B cell (primary cell): ENCODE results near the gene OR10AD1. TPM values are rescaled to one million over a fixed set of nuclear protein-coding genes. Genes with fewer than 3 reads are reported as not detected.

Experiments
- ATAC-seq: fragments of 200-7000 bp; cut with Tn5 transposase; one replicate; pipeline ENCODE4 v1.10.0; 2021; ENCODE audit warnings: low read depth, mild to moderate bottlenecking, moderate number of reproducible peaks, moderate library complexity
- CTCF ChIA-PET: fragments of 350-600 bp; sonication (Branson Sonifier 250); formaldehyde crosslinking; loops from one replicate; lab custom pipeline; 2021; ENCODE audit warnings: antibody characterized with exemption, inconsistent platforms; lab: Charles Lee
- POLR2A ChIA-PET: fragments of 350-600 bp; sonication (Branson Sonifier 250); formaldehyde crosslinking; loops from one replicate; lab custom pipeline; 2021; ENCODE audit warnings: antibody characterized with exemption; lab: Charles Lee
- DNase-seq: peaks from one replicate; pipeline ENCODE4 v3.0.0; 2013
- H2AFZ ChIP-seq: 2 replicates; pipeline ENCODE4 v1.6.1; 2012; ENCODE audit warnings: mild to moderate bottlenecking, low read depth, low read length; ENCODE audit not compliant: insufficient read depth, poor library complexity, severe bottlenecking
- H3K27ac ChIP-seq, 2 donors: 1 replicate in 1 of 2; 2 replicates in 1 of 2; pipeline ENCODE4 v1.5.1; 2012 to 2013; ENCODE audit warnings: low read length in 2 of 2, mild to moderate bottlenecking in 2 of 2, moderate library complexity in 1 of 2
- H3K27me3 ChIP-seq, 4 experiments: fragments of 200-600 bp in 1 of 4; sonication (generic) in 1 of 4; replicated peaks in 1 of 4; 1 replicate in 2 of 4; 2 replicates in 2 of 4; pipeline versions ENCODE4 v1.6.1 to v1.7.0; 2013 to 2016; ENCODE audit warnings: low read length in 3 of 4, mild to moderate bottlenecking in 2 of 4, mixed read lengths in 1 of 4, moderate library complexity in 1 of 4; ENCODE audit not compliant: insufficient read depth in 4 of 4, control insufficient read depth in 3 of 4; ENCODE audit errors: control extremely low read depth in 1 of 4
- H3K36me3 ChIP-seq, 2 experiments: replicated peaks in 1 of 2; 1 replicate in 1 of 2; 2 replicates in 1 of 2; pipeline versions ENCODE4 v1.6.1 to v1.7.1; 2013; ENCODE audit warnings: low read length in 1 of 2; ENCODE audit not compliant: insufficient read depth in 2 of 2, control insufficient read depth in 1 of 2; ENCODE audit errors: control extremely low read depth in 1 of 2, extremely low read depth in 1 of 2
- H3K4me1 ChIP-seq, 2 donors: fragments of 200-600 bp in 1 of 2; sonication (generic) in 1 of 2; 1 replicate in 1 of 2; 2 replicates in 1 of 2; pipeline versions ENCODE4 v1.5.1 to v1.6.1; 2013 to 2017; ENCODE audit warnings: low read length in 2 of 2; ENCODE audit not compliant: control insufficient read depth in 2 of 2, insufficient read depth in 2 of 2
- H3K4me2 ChIP-seq: replicated peaks from 2 replicates; pipeline ENCODE3; 2012; ENCODE audit warnings: mild to moderate bottlenecking, low read depth, low read length; ENCODE audit not compliant: poor library complexity, severe bottlenecking
- H3K4me3 ChIP-seq, 5 experiments: fragments of 200-600 bp in 1 of 5; sonication (generic) in 1 of 5; 1 replicate in 3 of 5; 2 replicates in 2 of 5; pipeline versions ENCODE4 v1.5.1 to v1.7.0; 2011 to 2016; ENCODE audit warnings: low read length in 4 of 5, mild to moderate bottlenecking in 4 of 5, low read depth in 2 of 5, control low read depth in 1 of 5, moderate library complexity in 1 of 5; ENCODE audit not compliant: insufficient read depth in 1 of 5; ENCODE audit errors: control extremely low read depth in 1 of 5, extremely low read depth in 1 of 5
- H3K79me2 ChIP-seq: fragments of 200-600 bp; sonication (generic); one replicate; pipeline ENCODE4 v1.6.0; 2016; ENCODE audit warnings: low read length; ENCODE audit not compliant: control insufficient read depth, insufficient read depth
- H3K9ac ChIP-seq: fragments of 200-600 bp; sonication (generic); 2 replicates; pipeline ENCODE4 v1.6.1; 2017; ENCODE audit warnings: mild to moderate bottlenecking, low read length, moderate library complexity
- H3K9me3 ChIP-seq, 3 donors: one replicate each; pipeline versions ENCODE4 v1.6.1 to v1.7.1; 2013; ENCODE audit warnings: low read length in 2 of 3; ENCODE audit not compliant: control insufficient read depth in 2 of 3, insufficient read depth in 1 of 3; ENCODE audit errors: control extremely low read depth in 1 of 3
- H4K20me1 ChIP-seq: 2 replicates; pipeline ENCODE4 v1.6.0; 2012; ENCODE audit warnings: mild to moderate bottlenecking, low read length; ENCODE audit not compliant: insufficient read depth, control insufficient read depth, poor library complexity, severe bottlenecking
- H3K27ac Mint-ChIP-seq: one replicate; pipeline ENCODE4 v1.8.0; 2021; ENCODE audit warnings: mixed read lengths
- H3K27me3 Mint-ChIP-seq: one replicate; pipeline ENCODE4 v1.8.0; 2021; ENCODE audit warnings: mixed read lengths
- H3K4me1 Mint-ChIP-seq: one replicate; pipeline ENCODE4 v1.8.0; 2021; ENCODE audit warnings: mixed read lengths
- H3K4me3 Mint-ChIP-seq: one replicate; pipeline ENCODE4 v1.8.0; 2021; ENCODE audit warnings: mixed read lengths
- H3K9me3 Mint-ChIP-seq: one replicate; pipeline ENCODE4 v1.8.0; 2022; ENCODE audit warnings: mixed read lengths; ENCODE audit not compliant: insufficient read depth
- CTCF ChIP-seq: fragments of 200-600 bp; IDR thresholded peaks from one replicate; pipeline ENCODE4 v1.8.0; 2022; ENCODE audit warnings: antibody characterized with exemption, mild to moderate bottlenecking
- EZH2 ChIP-seq: IDR thresholded peaks from 2 replicates; pipeline ENCODE4 v1.6.1; 2012; ENCODE audit warnings: borderline replicate concordance, low read depth, mild to moderate bottlenecking, moderate library complexity, low read length; ENCODE audit not compliant: insufficient read depth, poor library complexity, severe bottlenecking
- WGBS: methylation state at CpG from one replicate; pipeline ENCODE4 v1.1.5; 2013; ENCODE audit warnings: missing lambda C conversion rate; ENCODE audit not compliant: insufficient coverage; 5-methylcytosine and 5-hydroxymethylcytosine counted together
- intact Hi-C: fragments of 100-400 bp; cut with micrococcal nuclease; formaldehyde crosslinking; loops from one replicate; pipeline ENCODE4 v1.10.0; 2022
- polyA plus RNA-seq: library from polyadenylated mRNA; depleted of rRNA; stranded (reverse); fragments of >200 nt; gene quantifications from 2 replicates; pipeline ENCODE4 v1.2.3, GENCODE V29; 2012
- total RNA-seq, 2 donors: library from RNA; stranded (reverse); fragments of 120-200 nt in 1 of 2; gene quantifications; 1 replicate in 1 of 2; 2 replicates in 1 of 2; pipeline versions ENCODE4 v1.2.3 to v1.2.4, GENCODE V29; 2013 to 2022

The OR10AD1 gene
- total and polyA plus RNA-seq, 2 donors (not counting 1 experiment from before 2014, with no cell fraction given): not detected

GRCh38 chr12:48198985-48199384 lies 4.1 kb downstream of the OR10AD1 start:
- no peak for ATAC-seq
- H3K27me3 ChIP-seq: peaks cover 0 to 7% (median 0%) of the 10 kb centered on the region in 4 experiments
- H3K4me1 Mint-ChIP-seq: peaks cover 23% of the 10 kb centered on the region
- H3K36me3 ChIP-seq: no peaks in the 10 kb centered on the region
- H3K27me3 Mint-ChIP-seq: peaks cover 14% of the 10 kb centered on the region
- peak overlapping the region; percentile 97 for H2AFZ ChIP-seq
- peak overlapping the region; percentile 97 to 98 for H3K27ac ChIP-seq
- no peaks in the 10 kb centered on the region for H4K20me1 ChIP-seq
- POLR2A ChIA-PET: interaction anchor here (0.7 to 1.5 kb wide), 3 partner anchors 16 to 93 kb away, joined by 3 to 6 read pairs (median 4); partner anchors contain the start of genes ASB8 and SENP1
- peaks cover 3% of the 10 kb centered on the region for H3K9me3 Mint-ChIP-seq
- H3K4me1 ChIP-seq: peaks cover 18 to 20% of the 10 kb centered on the region in 2 donors
- DNase-seq: no peak
- CTCF ChIA-PET: interaction anchor here (1.4 to 4.5 kb wide), 6 partner anchors 11 to 419 kb away, joined by 4 to 35 read pairs (median 6); partner anchors contain the start of genes ASB8 and CCDC184
- TF ChIP-seq CTCF: no peak
- no peak for TF ChIP-seq EZH2
- intact Hi-C loops: loop anchor here (1.0 to 2.0 kb wide), 5 partner anchors 10 to 151 kb away; partner anchors contain the start of genes ASB8, CCDC184 and ZNF641
- peaks cover 0 to 3% (median 0%) of the 10 kb centered on the region in 3 donors for H3K9me3 ChIP-seq
- H3K4me3 ChIP-seq: peak overlapping the region; percentile 76 to 100 (median 96)
- 65% methylated on average over 4 of the region's 10 CpGs for WGBS
- H3K4me3 Mint-ChIP-seq: peak overlapping the region; percentile 87
- H3K27ac Mint-ChIP-seq: peak overlapping the region; percentile 99
- H3K4me2 ChIP-seq: peak overlapping the region; percentile 84
- peaks cover 18% of the 10 kb centered on the region for H3K79me2 ChIP-seq
- peak overlapping the region; percentile 100 for H3K9ac ChIP-seq

- Mint-ChIP-seq H3K27ac (peak overlapping the region; percentile 99), H3K27me3 (peaks cover 17% of the 10 kb centered on the region), H3K4me3 (peak overlapping the region; percentile 87), H3K4me1 (peaks cover 23% of the 10 kb centered on the region), H3K9me3 (peaks cover 2% of the 10 kb centered on the region)
- no peak for DNase-seq
- H3K27me3 ChIP-seq: peaks cover 0 to 10% (median 0%) of the 10 kb centered on the region in 4 experiments
- POLR2A ChIA-PET: interaction anchor here (0.7 to 1.5 kb wide), 3 partner anchors 16 to 93 kb away, joined by 3 to 6 read pairs (median 4); partner anchors contain the start of genes ASB8 and SENP1
- H3K9ac ChIP-seq: peak overlapping the region; percentile 100
- H3K4me1 ChIP-seq: peaks cover 18 to 20% of the 10 kb centered on the region in 2 donors
- H3K9me3 ChIP-seq: no peaks in the 10 kb centered on the region
- peak overlapping the region; percentile 97 for H2AFZ ChIP-seq
- no peaks in the 10 kb centered on the region for H3K36me3 ChIP-seq
- peak overlapping the region; percentile 76 to 100 (median 96) for H3K4me3 ChIP-seq
- H3K79me2 ChIP-seq: peaks cover 18% of the 10 kb centered on the region
- CTCF ChIA-PET: interaction anchor here (0.5 to 4.5 kb wide), 8 partner anchors 9 to 115 kb away, joined by 5 to 35 read pairs (median 7); partner anchors contain the start of genes ASB8 and CCDC184
- no peaks in the 10 kb centered on the region for H4K20me1 ChIP-seq
- intact Hi-C loops: loop anchor here (1.0 to 2.0 kb wide), 5 partner anchors 9 to 152 kb away; partner anchors contain the start of genes ASB8, CCDC184 and ZNF641
- TF ChIP-seq CTCF (no peak), EZH2 (no peak)
- 8% methylated on average over 26 of the region's 26 CpGs for WGBS
- ATAC-seq: peak; percentile 5
- peak overlapping the region; percentile 84 for H3K4me2 ChIP-seq
- H3K27ac ChIP-seq: peak overlapping the region; percentile 97 to 98
These were observed 4.5 kb downstream of the OR10AD1 start for GRCh38 chr12:48198672-48198971.
